ENCODE data around the gene PHF19. TPM values are rescaled to one million over a fixed set of nuclear protein-coding genes. Genes with fewer than 3 reads are reported as not detected.

Gene PHF19
- total RNA-seq, 1 donor = 55.7 TPM

- no peak for DNase-seq (ENCODE audit: low read depth)
- no peak for TF ChIP-seq CTCF (IDR thresholded peaks at IDR 0.05; ENCODE audit: insufficient read depth, low read length)
- no peak overlapping the region for H3K4me3 ChIP-seq (ENCODE audit: low read depth, low read length)
Measured at GRCh38 chr9:120904978-120905301, 28.0 kb upstream of the PHF19 start.

GRCh38 chr9:120904061-120904977 lies 27.3 kb upstream of the PHF19 start:
- no peak for TF ChIP-seq CTCF (IDR thresholded peaks at IDR 0.05; ENCODE audit: insufficient read depth, low read length)
- H3K4me3 ChIP-seq (ENCODE audit: low read depth, low read length) = no peak overlapping the region
- DNase-seq (ENCODE audit: low read depth) = no peak

- TF ChIP-seq CTCF (IDR thresholded peaks at IDR 0.05; ENCODE audit: insufficient read depth, low read length) = no peak
- DNase-seq (ENCODE audit: low read depth) = no peak
- H3K4me3 ChIP-seq (ENCODE audit: low read depth, low read length) = no peak overlapping the region
Measured at GRCh38 chr9:120902569-120903535, 25.9 kb upstream of the PHF19 start.

- TF ChIP-seq CTCF (IDR thresholded peaks at IDR 0.05; ENCODE audit: insufficient read depth, low read length) = no peak
- no peak overlapping the region for H3K4me3 ChIP-seq (ENCODE audit: low read depth, low read length)
- DNase-seq (ENCODE audit: low read depth) = no peak
Measured at GRCh38 chr9:120901755-120902568, 25.0 kb upstream of the PHF19 start.

- TF ChIP-seq CTCF (IDR thresholded peaks at IDR 0.05; ENCODE audit: insufficient read depth, low read length) = no peak
- no peak overlapping the region for H3K4me3 ChIP-seq (ENCODE audit: low read depth, low read length)
- DNase-seq (ENCODE audit: low read depth) = no peak
Measured at GRCh38 chr9:120900824-120901223, 23.8 kb upstream of the PHF19 start.

- no peak for DNase-seq (ENCODE audit: low read depth)
- no peak overlapping the region for H3K4me3 ChIP-seq (ENCODE audit: low read depth, low read length)
- TF ChIP-seq CTCF (IDR thresholded peaks at IDR 0.05; ENCODE audit: insufficient read depth, low read length) = no peak
Measured at GRCh38 chr9:120899490-120900068, 22.6 kb upstream of the PHF19 start.
